ENCODE measurements around the gene CERS6.

- TF ChIP-seq CTCF (optimal IDR thresholded peaks at IDR 0.05 in 1 of 3, IDR thresholded peaks at IDR 0.05 in 1 of 3, conservative IDR thresholded peaks at IDR 0.05 in 1 of 3; ENCODE audit: extremely low read depth in 1 of 3, insufficient read depth in 2 of 3, low read length in 3 of 3) = no peak
- TF ChIP-seq EZH2 (IDR thresholded peaks at IDR 0.05; ENCODE audit: low read length) = no peak
These were observed 54.2 kb downstream of the CERS6 start for GRCh38 chr2:168510125-168510756.
